ENCODE measurements around the gene ATP1B3.

Gene ATP1B3

GRCh38 chr3:141952611-141953010 is 76.2 kb downstream of the ATP1B3 start:
- TF ChIP-seq CTCF (conservative IDR thresholded peaks at IDR 0.05; ENCODE audit: low read depth, low read length), result no peak
- H3K4me3 ChIP-seq (ENCODE audit: low read length), result no peak overlapping the region
- no peak for DNase-seq (ENCODE audit: low read depth)

DNA sequence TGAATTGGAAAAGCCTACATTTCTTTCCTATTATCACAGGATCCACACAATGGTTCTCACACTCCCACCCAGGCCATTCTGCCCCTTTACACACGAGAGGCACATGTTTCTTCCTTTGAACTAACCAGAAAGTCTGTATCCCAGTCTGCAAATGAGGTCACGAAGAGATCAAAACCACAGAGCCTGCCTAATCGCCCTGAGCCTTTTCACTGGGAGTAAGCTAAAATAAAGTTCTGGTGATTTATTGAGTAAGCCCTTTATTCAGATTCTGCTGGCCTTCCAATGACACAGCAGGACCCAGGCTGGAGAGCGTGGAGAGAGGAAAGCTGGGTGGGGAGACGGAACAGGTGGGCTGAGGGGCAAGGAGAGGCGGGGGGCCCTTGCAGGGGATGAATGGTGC is 78.7 kb downstream of the ATP1B3 start:
- no peak for TF ChIP-seq CTCF (conservative IDR thresholded peaks at IDR 0.05; ENCODE audit: low read depth, low read length)
- no peak overlapping the region for H3K4me3 ChIP-seq (ENCODE audit: low read length)
- peak; percentile 66 for DNase-seq (ENCODE audit: low read depth)

DNA sequence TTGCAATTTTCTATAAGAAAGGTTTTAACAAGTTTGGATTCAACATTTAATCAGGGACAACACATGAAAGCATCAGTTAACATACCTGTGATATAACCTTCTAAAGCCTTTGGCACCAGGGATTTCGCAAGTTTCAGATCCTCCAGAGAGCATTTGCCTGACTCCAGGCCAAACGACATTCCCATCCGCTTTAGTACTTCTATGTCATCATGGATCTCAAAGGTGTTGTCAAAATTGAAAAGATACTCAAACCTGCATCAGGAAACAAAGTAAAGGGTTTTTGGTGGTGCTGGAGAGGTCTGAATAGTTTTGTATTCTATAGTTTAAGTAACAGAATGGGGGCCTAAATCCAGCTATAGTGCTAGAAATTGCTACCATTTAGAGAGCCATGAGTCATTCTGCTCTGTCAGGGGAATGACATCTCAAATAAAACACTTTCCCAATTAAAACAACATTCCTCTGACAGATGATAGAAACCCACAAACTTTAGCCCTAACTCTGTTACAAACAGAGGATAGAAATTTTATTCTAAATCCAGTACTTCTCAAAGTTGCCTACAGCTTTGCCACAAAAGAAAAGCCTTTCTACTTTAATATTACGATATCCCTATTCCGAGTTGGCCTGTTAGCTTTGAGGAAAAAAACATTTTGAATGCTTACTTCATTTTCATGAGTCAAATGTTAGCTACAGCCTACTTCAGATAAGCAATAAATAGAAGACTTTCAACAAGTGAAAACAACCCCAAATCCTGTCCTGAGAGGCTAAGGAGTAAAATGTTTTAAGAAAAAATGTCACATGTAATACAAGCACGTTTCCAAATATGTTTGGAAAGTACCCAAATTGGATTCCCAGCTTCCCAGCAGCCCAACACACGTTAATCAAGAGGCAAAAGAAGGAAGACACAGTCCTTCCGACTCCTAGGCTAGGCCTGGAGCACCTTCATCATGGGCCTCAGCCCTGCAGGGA is 83.4 kb downstream of the ATP1B3 start:
- TF ChIP-seq CTCF (conservative IDR thresholded peaks at IDR 0.05; ENCODE audit: low read depth, low read length), result no peak
- H3K4me3 ChIP-seq (ENCODE audit: low read length), result no peak overlapping the region

DNA sequence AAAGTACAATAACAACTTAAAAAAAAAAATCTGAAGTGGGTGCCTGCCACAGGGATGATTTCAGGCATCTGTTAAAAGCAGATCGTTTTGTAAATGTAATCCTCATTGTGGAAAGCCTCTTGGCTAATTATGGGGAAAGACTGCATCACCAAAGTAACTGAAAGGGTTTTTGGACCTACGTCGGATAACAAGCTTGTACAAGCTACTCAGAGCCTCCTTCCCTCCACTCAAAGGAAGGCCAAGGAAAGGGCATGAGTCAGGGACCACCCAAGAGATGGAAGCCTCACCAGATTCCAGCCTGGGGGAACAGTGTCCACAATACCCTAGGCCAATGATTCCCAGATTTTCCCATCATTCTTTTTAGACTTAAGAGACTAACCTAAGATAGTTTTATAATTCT is 84.3 kb downstream of the ATP1B3 start:
- no peak for TF ChIP-seq CTCF (conservative IDR thresholded peaks at IDR 0.05; ENCODE audit: low read depth, low read length)
- H3K4me3 ChIP-seq (ENCODE audit: low read length), result no peak overlapping the region
- peak; percentile 8 for DNase-seq (ENCODE audit: low read depth)

More for the DNA sequence above, 83.4 kb downstream of the ATP1B3 start:
- peak; percentile 42 for DNase-seq (ENCODE audit: low read depth)

GRCh38 chr3:141963301-141963700 is 86.9 kb downstream of the ATP1B3 start:
- no peak for DNase-seq (ENCODE audit: low read depth)
- TF ChIP-seq CTCF (conservative IDR thresholded peaks at IDR 0.05; ENCODE audit: low read depth, low read length), result no peak
- no peak overlapping the region for H3K4me3 ChIP-seq (ENCODE audit: low read length)

DNA sequence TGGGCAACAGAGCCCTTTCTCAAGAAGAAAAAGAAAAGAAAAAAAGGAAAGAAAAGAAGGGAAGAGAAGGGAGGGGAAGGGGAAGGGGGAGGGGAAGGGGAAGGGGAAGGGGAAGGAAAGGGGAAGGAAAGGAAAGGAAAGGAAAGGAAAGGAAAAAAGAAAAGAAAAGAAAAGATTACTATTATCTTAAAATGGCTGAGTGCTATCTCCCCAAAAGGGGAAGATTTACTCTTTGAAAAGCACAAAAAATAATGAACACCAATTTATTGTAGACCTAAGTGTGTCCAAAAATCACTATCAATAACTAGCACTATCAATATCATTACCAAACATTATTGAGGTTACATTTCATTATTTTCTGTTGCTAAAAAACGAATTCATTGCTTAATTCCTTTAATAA is 89.0 kb downstream of the ATP1B3 start:
- no peak for TF ChIP-seq CTCF (conservative IDR thresholded peaks at IDR 0.05; ENCODE audit: low read depth, low read length)
- H3K4me3 ChIP-seq (ENCODE audit: low read length), result no peak overlapping the region
- no peak for DNase-seq (ENCODE audit: low read depth)

GRCh38 chr3:141969711-141970110 is 93.3 kb downstream of the ATP1B3 start:
- no peak for DNase-seq (ENCODE audit: low read depth)
- H3K4me3 ChIP-seq (ENCODE audit: low read length), result no peak overlapping the region
- TF ChIP-seq CTCF (conservative IDR thresholded peaks at IDR 0.05; ENCODE audit: low read depth, low read length), result no peak
